Fibroblast of pulmonary artery (primary cell): ENCODE results near the gene GPR146.

Experiments
- DNase-seq: peaks from one replicate; pipeline ENCODE4 v3.0.0-alpha.2; 2010; ENCODE audit warnings: low read depth
- H3K4me3 ChIP-seq: replicated peaks from 2 replicates; pipeline ENCODE4 v1.5.1; 2011; ENCODE audit warnings: low read depth, mild to moderate bottlenecking, control low read depth, low read length, moderate library complexity
- TF ChIP-seq, protein P1 (sequence below): IDR thresholded peaks from 2 replicates; pipeline ENCODE4 v1.5.1; 2011; ENCODE audit warnings: mild to moderate bottlenecking, control low read depth, low read length, inconsistent platforms; ENCODE audit errors: missing control alignments

The GPR146 gene

DNA sequence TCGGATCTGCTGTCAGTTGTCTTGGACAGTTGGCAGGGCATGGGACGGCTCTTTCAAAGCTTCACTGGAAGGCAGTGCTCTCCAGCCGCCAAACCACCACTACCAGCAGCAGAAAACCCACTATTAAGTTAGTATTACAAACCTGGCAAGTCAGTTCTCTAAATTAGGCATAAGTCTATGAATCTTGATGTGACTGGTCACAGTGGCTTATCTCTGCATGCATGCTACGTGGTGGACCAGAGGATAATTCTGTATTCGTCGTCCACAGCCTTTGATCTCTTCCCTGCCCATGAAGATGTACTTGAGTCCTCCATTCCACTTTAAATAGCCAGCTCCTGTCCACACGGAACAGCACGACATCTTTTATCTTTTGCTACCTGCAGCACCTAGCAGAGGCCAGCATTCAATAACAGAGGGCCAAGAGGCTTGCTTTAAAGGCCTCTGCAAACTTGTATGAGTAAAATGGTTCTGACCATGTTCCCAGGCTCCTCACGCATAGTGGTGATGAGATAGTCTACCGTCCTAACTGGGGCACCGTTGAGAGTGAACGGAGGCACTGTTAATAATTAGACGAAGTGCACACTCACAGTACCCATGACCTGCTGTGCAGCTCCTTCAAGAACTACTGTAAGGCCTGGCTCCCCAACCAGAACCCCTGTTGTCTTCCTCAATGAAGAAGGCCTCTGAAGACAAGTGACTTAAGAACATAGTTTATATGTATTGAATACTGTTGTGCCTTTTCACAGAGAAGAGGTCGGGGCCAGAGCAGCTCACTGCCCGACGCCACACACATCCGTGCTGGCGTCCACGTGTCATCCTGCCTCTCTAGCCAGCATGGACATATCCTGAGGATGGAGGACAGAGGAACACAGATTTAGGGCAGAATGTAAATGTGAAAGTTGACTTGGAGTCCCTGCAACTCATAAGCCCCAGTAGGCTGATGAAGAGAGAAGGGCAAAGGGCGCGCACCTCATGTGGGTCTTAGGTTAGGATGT, 1.0 kb downstream of the GPR146 start:
- no peak for DNase-seq
- H3K4me3 ChIP-seq = peak overlapping the region; percentile 62
- TF ChIP-seq, protein P1, sequence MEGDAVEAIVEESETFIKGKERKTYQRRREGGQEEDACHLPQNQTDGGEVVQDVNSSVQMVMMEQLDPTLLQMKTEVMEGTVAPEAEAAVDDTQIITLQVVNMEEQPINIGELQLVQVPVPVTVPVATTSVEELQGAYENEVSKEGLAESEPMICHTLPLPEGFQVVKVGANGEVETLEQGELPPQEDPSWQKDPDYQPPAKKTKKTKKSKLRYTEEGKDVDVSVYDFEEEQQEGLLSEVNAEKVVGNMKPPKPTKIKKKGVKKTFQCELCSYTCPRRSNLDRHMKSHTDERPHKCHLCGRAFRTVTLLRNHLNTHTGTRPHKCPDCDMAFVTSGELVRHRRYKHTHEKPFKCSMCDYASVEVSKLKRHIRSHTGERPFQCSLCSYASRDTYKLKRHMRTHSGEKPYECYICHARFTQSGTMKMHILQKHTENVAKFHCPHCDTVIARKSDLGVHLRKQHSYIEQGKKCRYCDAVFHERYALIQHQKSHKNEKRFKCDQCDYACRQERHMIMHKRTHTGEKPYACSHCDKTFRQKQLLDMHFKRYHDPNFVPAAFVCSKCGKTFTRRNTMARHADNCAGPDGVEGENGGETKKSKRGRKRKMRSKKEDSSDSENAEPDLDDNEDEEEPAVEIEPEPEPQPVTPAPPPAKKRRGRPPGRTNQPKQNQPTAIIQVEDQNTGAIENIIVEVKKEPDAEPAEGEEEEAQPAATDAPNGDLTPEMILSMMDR = no peak

GRCh38 chr7:1046722-1047679, 2.7 kb downstream of the GPR146 start:
- no peak overlapping the region for H3K4me3 ChIP-seq
- no peak for DNase-seq

GRCh38 chr7:1049006-1049741, 4.8 kb downstream of the GPR146 start:
- TF ChIP-seq, protein P1 = no peak
- no peak for DNase-seq
- H3K4me3 ChIP-seq = no peak overlapping the region

More at GRCh38 chr7:1046722-1047679, 2.7 kb downstream of the GPR146 start:
- TF ChIP-seq, protein P1 = no peak

- no peak overlapping the region for H3K4me3 ChIP-seq
- no peak for DNase-seq
- TF ChIP-seq, protein P1 = no peak
These were observed 5.5 kb downstream of the GPR146 start for GRCh38 chr7:1049801-1050200.

GRCh38 chr7:1050254-1050906, 6.0 kb downstream of the GPR146 start:
- DNase-seq = no peak
- TF ChIP-seq, protein P1 = no peak
- no peak overlapping the region for H3K4me3 ChIP-seq
